COLO668 (cell line): ENCODE data around the gene SRRM3.
A peak's percentile ranks its signal among the peaks of the same experiment; 100 is the strongest.
"Not testable (repeated sequence)": the region's sequence is repeated elsewhere in the genome, so short reads cannot be mapped to it uniquely, and the experiment has no call there.

Experiments used
- DNase-seq: peaks from one replicate; lab custom pipeline; 2025; ENCODE audit not compliant: unreplicated experiment; lab: John Stamatoyannopoulos, UW

Gene SRRM3, protein sequence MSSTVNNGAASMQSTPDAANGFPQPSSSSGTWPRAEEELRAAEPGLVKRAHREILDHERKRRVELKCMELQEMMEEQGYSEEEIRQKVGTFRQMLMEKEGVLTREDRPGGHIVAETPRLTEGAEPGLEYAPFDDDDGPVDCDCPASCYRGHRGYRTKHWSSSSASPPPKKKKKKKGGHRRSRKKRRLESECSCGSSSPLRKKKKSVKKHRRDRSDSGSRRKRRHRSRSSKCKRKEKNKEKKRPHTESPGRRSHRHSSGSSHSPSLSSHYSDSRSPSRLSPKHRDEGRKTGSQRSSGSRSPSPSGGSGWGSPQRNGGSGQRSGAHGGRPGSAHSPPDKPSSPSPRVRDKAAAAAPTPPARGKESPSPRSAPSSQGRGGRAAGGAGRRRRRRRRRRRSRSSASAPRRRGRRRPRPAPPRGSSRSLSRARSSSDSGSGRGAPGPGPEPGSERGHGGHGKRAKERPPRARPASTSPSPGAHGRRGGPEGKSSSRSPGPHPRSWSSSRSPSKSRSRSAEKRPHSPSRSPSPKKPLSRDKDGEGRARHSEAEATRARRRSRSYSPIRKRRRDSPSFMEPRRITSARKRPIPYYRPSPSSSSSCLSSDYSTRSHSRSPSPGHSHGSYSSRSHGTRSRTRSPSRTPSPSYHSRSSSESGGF

GRCh38 chr7:76201732-76202665 is at the start of gene SRRM3:
SRRM3 (plus strand) TSS chr7:76201896; CDS start chr7:76235067, 33,171 bp downstream.
- peak; percentile 88 for DNase-seq

DNA sequence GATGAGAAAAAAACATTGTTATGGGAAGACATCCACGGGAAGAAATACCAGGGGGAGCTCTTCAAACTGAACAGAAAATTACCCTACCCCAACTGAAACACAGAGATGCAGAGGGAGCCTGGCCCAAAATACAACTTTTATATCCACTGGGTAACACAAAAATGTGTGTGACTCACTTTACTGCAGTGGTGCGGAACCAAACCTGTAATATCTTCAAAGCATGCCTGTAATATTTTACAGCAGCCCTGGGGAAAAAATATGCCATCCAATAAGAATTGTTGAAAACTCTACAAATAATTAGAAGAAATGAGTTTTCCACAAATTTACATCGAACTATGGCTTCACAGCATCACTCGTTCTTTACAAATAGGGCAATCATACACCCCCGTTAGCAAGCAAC is 49.8 kb upstream of the SRRM3 start:
- DNase-seq = no peak

DNA sequence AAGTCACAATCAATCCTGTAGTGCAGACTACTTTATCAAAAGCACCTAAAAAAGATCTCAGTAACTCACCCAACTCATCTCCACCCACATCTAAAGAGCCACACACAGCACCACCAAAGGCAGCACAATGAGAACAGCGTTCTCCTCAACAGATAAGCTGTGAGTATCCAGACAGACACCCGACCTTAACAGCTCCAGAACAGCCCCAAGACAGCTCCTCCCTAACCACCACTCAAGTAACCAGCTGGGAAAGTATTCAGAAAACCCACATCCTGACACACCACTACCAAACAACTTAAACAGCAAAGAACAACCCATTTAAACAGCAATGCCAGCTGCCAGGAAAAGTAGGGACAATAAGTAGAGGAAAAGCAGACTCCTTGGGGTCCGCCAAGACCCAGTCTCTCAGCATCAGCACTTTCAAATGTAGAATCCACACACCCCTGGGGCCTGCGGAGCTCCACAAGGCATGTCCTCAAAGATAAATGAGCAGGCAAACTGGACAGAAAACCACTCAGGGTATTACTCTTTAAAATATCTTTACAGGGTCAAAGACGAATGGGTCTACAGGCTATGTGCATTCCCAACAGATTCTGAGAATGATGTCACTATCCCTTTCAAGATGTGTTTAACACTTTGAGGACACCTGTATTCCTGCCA is 48.0 kb upstream of the SRRM3 start:
- DNase-seq = not testable (repeated sequence)

GRCh38 chr7:76155938-76156337 is 45.8 kb upstream of the SRRM3 start:
- no peak for DNase-seq

- DNase-seq = not testable (repeated sequence)
Measured at GRCh38 chr7:76156992-76157685, 44.6 kb upstream of the SRRM3 start.

- DNase-seq = not testable (repeated sequence)
Measured at GRCh38 chr7:76158416-76158815, 43.3 kb upstream of the SRRM3 start.

DNA sequence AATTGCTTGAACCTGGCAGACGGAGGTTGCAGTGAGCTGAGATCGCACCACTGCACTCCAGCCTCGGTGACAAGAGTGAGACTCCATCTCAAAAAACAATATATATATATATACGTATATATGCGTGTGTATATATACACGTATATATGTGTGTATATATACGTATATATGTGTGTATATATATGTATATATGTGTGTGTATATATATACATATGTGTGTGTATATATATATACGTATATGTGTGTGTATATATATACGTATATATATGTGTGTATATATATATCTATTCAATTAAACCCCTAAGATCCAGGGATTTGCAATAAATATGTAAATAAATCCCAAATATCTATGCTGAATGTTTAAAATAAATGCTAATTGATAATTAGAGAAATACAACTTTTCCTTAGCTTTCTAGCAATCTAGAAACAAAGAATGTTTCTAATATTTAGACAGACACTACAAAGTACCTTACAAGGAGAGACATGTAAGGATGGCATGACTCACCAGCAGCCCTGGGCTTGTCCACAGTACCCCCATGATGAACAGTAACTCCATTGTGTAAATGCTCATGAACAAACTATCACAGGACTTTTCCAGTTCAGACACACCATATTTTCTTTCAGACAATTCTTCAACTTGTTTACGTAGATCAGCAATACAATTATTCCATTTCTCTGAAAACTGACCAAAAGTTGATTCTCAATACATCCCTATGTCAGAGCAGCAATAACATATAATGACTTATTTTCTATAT is 39.1 kb upstream of the SRRM3 start:
- not testable (repeated sequence) for DNase-seq

DNA sequence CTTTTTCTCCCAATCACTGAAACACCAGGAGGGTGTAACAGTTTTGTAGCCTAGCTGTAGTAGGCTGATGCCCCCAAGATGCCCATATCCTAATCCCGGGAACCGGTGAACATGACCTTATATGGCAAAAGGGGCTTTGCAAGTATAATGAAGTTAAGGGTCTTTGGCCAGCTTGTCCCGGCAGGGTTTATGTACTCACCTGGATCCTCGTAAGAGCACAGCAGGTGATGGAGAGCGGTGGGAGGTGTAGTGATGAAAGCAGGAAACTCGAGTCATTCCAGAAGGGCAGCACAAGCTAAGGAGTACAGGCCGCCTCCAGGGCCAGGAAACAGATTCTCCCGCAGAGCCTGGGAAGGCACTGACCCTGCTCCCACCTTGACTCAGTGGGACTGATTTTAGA is 37.9 kb upstream of the SRRM3 start:
- DNase-seq = peak; percentile 45

- DNase-seq = no peak
Measured at GRCh38 chr7:76165106-76165972, 36.4 kb upstream of the SRRM3 start.

GRCh38 chr7:76165973-76166403 is 35.7 kb upstream of the SRRM3 start:
- no peak for DNase-seq

GRCh38 chr7:76166404-76167255 is 35.1 kb upstream of the SRRM3 start:
- peak; percentile 97 for DNase-seq

DNA sequence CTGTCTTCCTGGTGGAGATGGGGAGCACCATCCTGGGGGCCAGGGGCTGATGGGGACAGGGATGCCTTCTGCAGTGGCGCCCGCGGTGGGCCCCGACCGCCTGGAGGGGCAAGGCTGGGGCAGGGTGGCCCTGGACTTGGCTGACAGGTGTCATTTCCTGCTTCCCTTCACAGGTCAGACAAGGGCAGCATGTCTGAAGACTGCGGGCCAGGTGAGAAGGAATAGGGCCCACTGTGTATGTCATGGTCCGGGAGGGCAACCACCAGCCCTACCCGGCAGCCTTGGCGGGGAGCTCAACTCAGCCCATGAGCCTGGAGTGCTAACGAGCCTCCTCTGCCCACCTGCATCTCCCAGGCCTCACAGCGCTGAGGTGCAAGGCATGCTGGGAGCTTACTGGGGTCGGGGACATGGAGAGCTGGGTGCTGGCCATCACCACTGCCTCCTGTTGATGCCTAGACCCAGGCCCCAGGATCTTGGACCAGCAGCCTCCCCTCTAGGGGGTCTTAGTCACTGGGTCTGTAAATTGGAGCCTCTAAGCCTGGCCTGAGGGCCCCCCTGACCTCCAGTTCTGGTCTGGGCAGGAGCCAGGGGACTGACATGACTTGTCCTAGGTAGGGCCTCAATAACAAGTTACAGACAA is 28.0 kb upstream of the SRRM3 start:
- no peak for DNase-seq

DNA sequence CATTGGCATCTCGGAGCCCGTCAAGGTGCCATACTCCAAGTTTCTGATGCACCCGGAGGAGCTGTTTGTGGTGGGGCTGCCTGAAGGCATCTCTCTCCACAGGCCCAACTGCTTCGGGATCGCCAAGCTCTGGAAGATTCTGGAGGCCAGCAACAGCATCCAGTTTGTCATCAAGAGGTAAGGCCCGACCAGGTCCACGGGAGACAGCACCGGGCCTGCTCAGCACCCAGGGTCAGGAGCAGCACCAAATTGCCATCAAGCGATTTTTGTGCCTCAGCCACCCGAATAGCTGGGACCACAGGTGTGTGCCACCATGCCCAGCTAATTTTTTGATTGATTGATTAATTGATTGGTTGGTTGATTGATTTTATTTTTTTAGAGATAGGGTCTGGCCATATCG is 24.7 kb upstream of the SRRM3 start:
- not testable (repeated sequence) for DNase-seq

DNA sequence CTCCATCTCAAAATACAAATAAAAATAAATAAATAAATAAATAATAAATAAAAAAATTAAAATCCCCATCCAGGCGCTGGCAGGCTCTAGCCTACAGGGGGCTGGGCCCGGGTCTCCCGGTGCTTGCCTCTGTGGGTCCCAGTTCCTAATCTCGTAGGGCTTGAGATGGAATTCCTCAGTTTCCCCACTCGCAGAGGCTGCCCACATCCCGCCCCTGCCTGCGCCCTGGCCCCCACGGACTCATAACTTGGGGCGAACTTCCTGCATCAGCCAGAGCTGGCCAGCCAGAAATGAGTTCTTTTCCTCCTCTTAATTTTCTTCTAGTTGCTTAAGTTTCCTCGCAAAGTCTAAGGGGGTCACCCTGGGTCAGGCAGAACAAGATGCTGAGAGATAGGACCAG is 22.0 kb upstream of the SRRM3 start:
- DNase-seq = no peak

DNA sequence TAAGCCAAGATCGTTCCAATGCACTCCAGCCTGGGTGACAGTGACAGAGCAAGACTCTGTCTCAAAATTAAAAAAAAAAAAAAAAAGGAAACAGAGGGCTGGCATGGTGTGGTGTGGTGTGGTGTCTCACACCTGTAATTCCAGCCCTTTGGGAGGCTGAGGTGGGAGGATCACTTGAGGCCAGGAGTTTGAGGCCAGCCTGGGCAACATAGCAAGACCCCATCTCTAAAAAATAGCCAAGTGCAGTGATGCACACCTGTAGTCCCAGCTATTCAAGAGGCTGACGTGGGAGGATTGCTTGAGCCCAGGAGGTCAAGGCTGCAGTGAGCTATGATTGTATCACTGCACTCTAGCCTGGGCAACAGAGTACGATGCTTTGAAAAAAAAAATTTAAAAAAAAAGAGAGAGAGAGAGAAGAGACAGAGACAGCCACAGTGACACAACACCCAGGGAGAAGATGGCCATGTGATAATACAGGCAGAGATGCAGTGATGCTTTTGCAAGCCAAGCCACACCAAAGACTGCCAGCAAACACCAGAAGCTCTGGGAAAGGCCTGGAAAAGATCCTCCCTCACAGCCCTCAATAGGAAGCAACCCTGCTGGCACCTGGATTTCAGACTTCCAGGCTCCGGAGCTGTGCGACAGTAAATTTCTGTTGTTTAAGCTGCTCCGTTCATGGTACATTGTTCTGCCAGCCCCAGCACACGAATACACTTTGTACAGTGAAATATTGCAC is 19.3 kb upstream of the SRRM3 start:
- DNase-seq = no peak

GRCh38 chr7:76185187-76185896 is 16.4 kb upstream of the SRRM3 start:
- DNase-seq = no peak
